Measurements from ENCODE around the gene EFHC2. TPM values are rescaled to one million over a fixed set of nuclear protein-coding genes. Genes with fewer than 3 reads are reported as not detected.

The EFHC2 gene
- total RNA-seq, 1 donor from 2014 or later = not detected

- no peak for DNase-seq (ENCODE audit: low spot score)
- Mint-ChIP-seq H3K27me3 (ENCODE audit: low read depth) (no peaks in the 10 kb centered on the region), H3K27ac (ENCODE audit: unreplicated experiment) (no peak overlapping the region), H3K4me3 (ENCODE audit: unreplicated experiment) (no peak overlapping the region), H3K36me3 (ENCODE audit: low read depth) (no peaks in the 10 kb centered on the region), H3K9me3 (ENCODE audit: low read depth) (peaks cover 25% of the 10 kb centered on the region), H3K4me1 (ENCODE audit: low read depth) (no peaks in the 10 kb centered on the region)
- no peak for TF ChIP-seq CTCF (IDR thresholded peaks at IDR 0.05)
These were observed 238.8 kb downstream of the EFHC2 start for GRCh38 chrX:44104699-44105098.

- TF ChIP-seq CTCF (IDR thresholded peaks at IDR 0.05) = no peak
- Mint-ChIP-seq H3K9me3 (ENCODE audit: low read depth) (peaks cover 14% of the 10 kb centered on the region), H3K36me3 (ENCODE audit: low read depth) (no peaks in the 10 kb centered on the region), H3K4me1 (ENCODE audit: low read depth) (no peaks in the 10 kb centered on the region), H3K27ac (ENCODE audit: unreplicated experiment) (no peak overlapping the region), H3K4me3 (ENCODE audit: unreplicated experiment) (no peak overlapping the region), H3K27me3 (ENCODE audit: low read depth) (no peaks in the 10 kb centered on the region)
- DNase-seq (ENCODE audit: low spot score) = no peak
These were observed 242.2 kb downstream of the EFHC2 start for GRCh38 chrX:44101281-44101680.

DNA sequence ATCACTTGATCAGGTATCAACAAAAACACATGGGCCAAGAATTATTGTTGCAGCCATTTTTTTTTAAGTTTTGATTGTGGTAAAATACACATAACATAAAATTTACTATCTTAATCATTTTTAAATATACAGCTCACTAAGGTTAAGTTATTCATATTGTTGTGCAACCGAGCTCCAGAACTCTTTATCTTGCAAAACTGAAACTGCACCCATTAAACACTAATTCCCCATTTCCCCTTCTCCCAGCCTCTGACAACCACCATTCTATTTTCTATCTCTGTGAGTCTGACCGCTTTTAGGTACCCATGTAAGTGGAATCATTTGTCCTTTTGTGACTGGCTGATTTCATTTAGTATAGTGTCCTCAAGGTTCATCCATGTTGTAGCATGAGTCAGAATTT is 244.1 kb downstream of the EFHC2 start:
- H3K4me3 Mint-ChIP-seq (ENCODE audit: unreplicated experiment) = no peak overlapping the region
- no peak for DNase-seq (ENCODE audit: low spot score)
- H3K27me3 Mint-ChIP-seq (ENCODE audit: low read depth) = no peaks in the 10 kb centered on the region
- no peak for TF ChIP-seq CTCF (IDR thresholded peaks at IDR 0.05)
- H3K27ac Mint-ChIP-seq (ENCODE audit: unreplicated experiment) = no peak overlapping the region
- peaks cover 16% of the 10 kb centered on the region for H3K9me3 Mint-ChIP-seq (ENCODE audit: low read depth)
- no peaks in the 10 kb centered on the region for H3K4me1 Mint-ChIP-seq (ENCODE audit: low read depth)
- H3K36me3 Mint-ChIP-seq (ENCODE audit: low read depth) = no peaks in the 10 kb centered on the region

Other genes with a start within 250 kb of the EFHC2 start
- 12.0 to 15.6 TPM (median 13.1 TPM) in 3 replicates for gene FUNDC1, start 199.2 kb upstream of the EFHC2 start, total RNA-seq